Left renal pelvis (tissue), 4 donors: Measurements from ENCODE around the gene PROSER2. TPM values are rescaled to one million over a fixed set of nuclear protein-coding genes. Genes with fewer than 3 reads are reported as not detected.
"Not testable (repeated sequence)": the region's sequence is repeated elsewhere in the genome, so short reads cannot be mapped to it uniquely, and the experiment has no call there.

Experiments used
- DNase-seq, 4 donors: peaks; one replicate each; pipeline ENCODE4 v3.0.0-alpha.2; 2013; ENCODE audit warnings: low read depth in 4 of 4, low spot score in 3 of 4
- polyA plus RNA-seq, 4 donors: library from polyadenylated mRNA; unstranded; fragments of 120-200 nt; gene quantifications; one replicate each; pipeline ENCODE4 v1.2.1, GENCODE V29; 2013; ENCODE audit not compliant: insufficient read length in 4 of 4

PROSER2 gene
- polyA plus RNA-seq, 4 donors = 4.9 to 7.8 (median 5.6) TPM

GRCh38 chr10:11881030-11881476, 57.9 kb downstream of the PROSER2 start:
- DNase-seq = no peak

GRCh38 chr10:11881477-11882417, 58.6 kb downstream of the PROSER2 start:
- no peak for DNase-seq

DNA sequence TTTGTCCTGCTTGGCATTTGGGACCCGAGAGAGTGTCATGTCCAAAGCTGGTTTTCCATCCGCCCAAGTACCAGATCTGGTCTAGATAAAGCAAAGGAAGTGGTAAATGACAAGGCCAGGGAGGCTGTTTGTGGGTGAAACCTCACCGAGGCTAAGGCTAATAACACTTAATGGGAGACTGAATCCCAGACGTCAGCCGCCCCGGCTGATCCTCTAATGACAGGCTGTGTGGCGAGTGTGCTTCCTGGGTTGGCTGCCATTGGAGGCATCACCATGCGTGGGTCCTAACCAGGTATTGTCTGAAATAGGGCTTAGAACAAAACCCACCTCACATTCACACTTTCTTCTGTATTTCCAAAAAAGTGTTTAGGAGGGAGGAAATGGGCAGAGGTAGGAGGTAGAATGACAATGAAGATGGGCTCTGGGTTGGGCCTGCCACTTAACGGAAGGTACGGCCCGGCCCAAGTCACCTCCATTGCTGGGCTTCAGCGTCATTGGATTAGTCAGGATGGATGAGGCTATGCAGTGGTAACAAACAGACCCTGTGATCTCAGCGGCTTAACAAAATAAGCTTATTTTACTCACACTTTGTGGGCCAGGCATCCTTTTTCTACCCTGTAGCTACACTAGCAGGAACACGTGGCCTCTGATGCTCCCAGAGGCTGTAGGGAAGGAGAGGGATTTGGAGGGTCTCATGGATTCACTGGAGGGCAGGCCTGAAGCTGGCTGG, 59.7 kb downstream of the PROSER2 start:
- DNase-seq = no peak

DNA sequence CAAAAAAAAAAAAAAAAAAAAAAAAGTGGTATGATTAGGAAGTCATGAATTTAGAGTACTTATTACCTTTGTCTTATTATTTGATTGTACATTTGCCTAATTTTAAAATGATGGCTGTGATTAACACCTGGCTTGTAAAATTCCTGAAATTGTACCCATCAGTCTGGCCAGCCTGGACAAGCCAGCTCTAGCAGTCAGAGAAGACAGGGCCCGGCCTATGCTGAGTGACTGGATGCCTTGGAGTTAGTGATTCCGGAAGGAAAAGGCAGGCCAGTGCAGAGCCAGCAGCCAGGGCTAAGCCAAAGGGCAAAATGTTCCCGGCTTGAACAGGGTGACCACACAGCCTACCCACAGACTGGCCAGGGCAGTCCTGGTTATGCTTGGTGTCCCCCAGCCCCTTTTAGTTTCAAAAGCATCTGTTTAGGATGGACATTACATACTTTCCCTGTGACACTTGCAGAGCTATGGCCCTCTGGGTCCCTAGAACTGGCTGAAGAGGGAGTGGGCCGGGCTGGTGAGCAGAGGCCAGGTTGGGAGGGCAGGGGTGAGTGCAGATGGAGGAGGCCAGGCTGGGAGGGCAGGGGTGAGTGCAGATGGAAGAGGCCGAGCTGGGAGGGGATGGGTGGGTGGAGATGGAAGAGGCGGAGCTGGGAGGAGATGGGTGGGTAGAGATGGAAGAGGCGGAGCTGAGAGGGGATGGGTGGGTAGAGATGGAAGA, 61.7 kb downstream of the PROSER2 start:
- DNase-seq = no peak

GRCh38 chr10:11885437-11886137, 62.4 kb downstream of the PROSER2 start:
- DNase-seq = no peak

DNA sequence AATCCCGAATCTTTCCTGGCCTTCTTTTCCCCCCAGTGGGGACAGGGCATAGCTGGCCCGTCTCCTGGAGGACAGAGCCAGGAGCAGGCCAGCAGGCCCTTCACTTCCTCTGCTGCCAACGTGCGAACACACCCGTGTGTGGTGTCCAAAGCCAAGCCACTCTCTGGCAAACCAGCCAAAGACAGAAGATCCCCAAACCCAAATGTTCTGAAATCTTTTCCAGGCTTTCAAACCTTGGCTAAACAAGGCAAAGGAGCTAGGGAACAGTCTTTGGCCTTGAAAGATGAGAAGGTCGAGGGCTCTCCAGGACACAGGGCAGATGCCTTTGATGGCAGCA, 63.0 kb downstream of the PROSER2 start:
- no peak for DNase-seq

GRCh38 chr10:11886851-11887250, 63.7 kb downstream of the PROSER2 start:
- no peak for DNase-seq

GRCh38 chr10:11887381-11888227, 64.4 kb downstream of the PROSER2 start:
- no peak for DNase-seq

DNA sequence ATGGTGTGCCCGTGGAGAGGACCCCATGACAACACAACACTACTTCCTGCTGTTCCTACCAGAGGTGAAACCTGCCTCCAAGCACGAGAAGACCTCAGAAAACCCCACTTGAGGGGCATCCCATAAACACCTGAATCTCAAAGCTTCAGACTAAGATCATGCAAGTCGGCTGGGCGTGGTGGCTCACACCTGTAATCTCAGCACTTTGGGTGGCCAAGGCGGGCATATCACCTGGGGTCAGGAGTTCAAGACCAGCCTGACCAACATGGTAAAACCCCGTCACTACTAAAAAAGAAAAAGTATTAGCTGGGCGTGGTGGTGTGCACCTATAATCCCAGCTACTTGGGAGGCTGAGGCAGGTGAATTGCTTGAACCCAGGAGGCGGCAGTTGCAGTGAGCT, 66.1 kb downstream of the PROSER2 start:
- not testable (repeated sequence) for DNase-seq

DNA sequence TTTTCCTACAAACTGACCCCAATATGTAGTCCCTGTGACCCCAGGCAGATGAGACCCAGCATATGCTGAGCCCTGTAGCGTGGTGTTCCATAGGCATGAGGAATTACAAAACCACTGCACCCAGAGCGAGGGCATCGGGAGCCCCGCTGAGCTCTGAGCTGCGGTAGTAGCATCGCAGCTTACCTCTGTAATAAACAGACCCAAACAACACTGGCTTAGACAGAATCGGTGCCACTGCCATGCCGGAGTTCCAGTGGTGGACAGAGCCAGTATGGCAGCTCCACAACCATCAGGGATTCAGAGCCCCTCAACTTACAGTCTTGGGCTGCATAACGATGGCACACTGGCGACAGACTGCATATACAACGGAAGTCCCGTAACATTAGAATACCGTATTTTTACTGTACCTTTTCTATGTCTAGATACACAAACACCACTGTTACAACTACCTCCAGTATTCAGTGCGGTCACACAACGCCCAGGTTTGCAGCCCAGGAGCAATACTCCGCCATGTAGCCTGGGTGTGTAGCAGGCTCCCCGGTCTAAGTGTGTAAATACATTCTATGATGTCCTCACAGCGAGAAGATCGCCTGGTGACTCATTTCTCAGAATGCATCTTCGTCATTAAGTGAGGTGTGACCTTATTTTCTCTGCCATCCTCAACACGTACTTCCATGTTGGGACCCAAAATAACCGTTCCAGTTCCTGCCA, 68.8 kb downstream of the PROSER2 start:
- DNase-seq = no peak

DNA sequence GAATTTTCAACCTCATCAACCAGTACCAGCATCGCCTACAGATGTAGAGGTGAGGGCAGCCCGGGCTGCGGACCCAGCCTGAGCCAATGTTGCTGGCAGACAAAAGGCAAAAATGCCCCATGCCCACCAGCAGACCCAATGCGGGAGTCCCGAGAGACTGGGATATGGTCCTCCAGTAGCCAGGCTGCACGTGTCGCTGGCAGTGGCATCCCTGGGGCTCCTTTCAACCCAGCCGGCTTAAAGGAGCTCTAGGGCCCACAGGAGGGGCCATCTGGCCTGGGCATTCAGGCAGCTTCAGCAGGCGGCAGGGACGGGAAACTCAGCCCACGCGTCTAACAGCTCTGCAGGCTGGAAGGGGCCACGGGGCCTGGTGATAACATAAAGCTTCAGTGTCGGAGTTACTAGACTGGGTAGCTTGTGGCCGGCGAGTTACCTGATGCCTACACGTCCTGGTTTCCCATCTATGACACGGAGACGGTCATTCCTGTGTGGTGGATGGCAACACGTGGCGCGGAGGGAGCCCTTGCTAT, 70.7 kb downstream of the PROSER2 start:
- no peak for DNase-seq

GRCh38 chr10:11894381-11895107, 71.4 kb downstream of the PROSER2 start:
- no peak for DNase-seq

DNA sequence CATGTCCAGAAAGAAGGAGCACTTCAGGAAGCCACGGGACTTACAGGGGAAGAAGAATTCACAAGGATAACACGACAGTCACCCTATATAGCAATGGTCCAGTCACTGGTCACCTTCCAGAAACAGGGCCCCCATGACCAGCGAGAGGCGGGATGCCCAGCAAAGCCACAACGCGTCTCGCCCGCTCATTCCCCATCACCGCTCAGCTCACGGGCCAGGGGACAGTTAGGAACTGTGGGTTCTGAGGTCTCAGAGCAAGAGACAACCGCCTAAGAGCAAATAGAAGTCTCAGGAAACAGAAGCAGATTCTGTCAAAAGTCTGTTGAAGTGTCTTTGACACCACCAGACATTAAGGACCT, 71.9 kb downstream of the PROSER2 start:
- no peak for DNase-seq

DNA sequence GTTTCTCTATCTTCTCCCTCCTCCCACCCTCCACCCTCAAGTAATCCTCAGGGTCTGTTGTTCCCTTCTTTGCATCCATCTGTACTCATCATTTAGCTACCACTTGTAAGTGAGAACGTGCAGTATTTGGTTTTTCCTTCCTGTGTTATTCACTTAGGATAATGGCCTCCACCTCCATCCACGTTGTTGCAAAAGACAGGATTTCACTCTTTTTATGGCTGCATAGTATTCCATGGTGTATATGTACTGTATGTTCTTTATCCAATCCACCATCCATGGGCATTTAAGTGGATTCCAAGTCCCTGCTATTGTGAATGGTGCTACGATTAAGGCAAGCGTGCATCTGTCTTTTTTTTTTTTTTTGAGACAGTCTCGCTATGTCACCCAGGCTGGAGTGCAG, 72.4 kb downstream of the PROSER2 start:
- DNase-seq = no peak

GRCh38 chr10:11896549-11897200, 73.5 kb downstream of the PROSER2 start:
- no peak for DNase-seq

GRCh38 chr10:11898033-11898371, 74.8 kb downstream of the PROSER2 start:
- no peak for DNase-seq

- DNase-seq = no peak
These were observed 75.4 kb downstream of the PROSER2 start for GRCh38 chr10:11898372-11899066.
